PFSK-1 (cell line): ENCODE results near the gene DYDC2.

Experiments
- FOXP2 ChIP-seq: optimal IDR thresholded peaks from 2 replicates; pipeline ENCODE3; 2011; ENCODE audit warnings: borderline replicate concordance, control low read depth, inconsistent platforms; ENCODE audit not compliant: insufficient read depth; ENCODE audit errors: extremely low read length, extremely low read depth
- POLR2AphosphoS5 ChIP-seq: IDR thresholded peaks from 2 replicates; pipeline ENCODE4 v1.6.1; 2012; ENCODE audit warnings: low read depth, mild to moderate bottlenecking, control low read depth, low read length, moderate library complexity
- REST ChIP-seq, 2 experiments: IDR thresholded peaks; 2 replicates each; pipeline versions ENCODE4 v1.6.1 to v1.8.0; 2011 to 2012; ENCODE audit warnings: low read depth in 2 of 2, low read length in 2 of 2, control low read depth in 1 of 2, inconsistent platforms in 1 of 2, mild to moderate bottlenecking in 1 of 2, moderate library complexity in 1 of 2; ENCODE audit not compliant: insufficient read depth in 1 of 2
- SIN3A ChIP-seq: IDR thresholded peaks from 2 replicates; pipeline ENCODE4 v1.6.1; 2012; ENCODE audit warnings: mild to moderate bottlenecking, low read length, moderate library complexity, borderline replicate concordance; ENCODE audit not compliant: insufficient read depth
- TAF1 ChIP-seq: IDR thresholded peaks from 2 replicates; pipeline ENCODE4 v1.6.1; 2012; ENCODE audit warnings: low read length, control low read depth, borderline replicate concordance; ENCODE audit not compliant: insufficient read depth

- TF ChIP-seq REST (IDR thresholded peaks at IDR 0.05; ENCODE audit: insufficient read depth in 1 of 2, low read depth in 2 of 2, low read length in 2 of 2) (no peak), TAF1 (no peak), SIN3A (no peak), POLR2AphosphoS5 (no peak), FOXP2 (no peak)
These were observed 35.7 kb downstream of the DYDC2 start for GRCh38 chr10:80392250-80392649.
